HG03039 (cell line): ENCODE measurements around the gene PLEK.
"Not testable (repeated sequence)": the region's sequence is repeated elsewhere in the genome, so short reads cannot be mapped to it uniquely, and the experiment has no call there.

Experiments used
- ATAC-seq: cut with Tn5 transposase; IDR thresholded peaks from one replicate; pipeline ENCODE4 v1.9.1; 2021; ENCODE audit warnings: mild to moderate bottlenecking, moderate library complexity; ENCODE audit not compliant: unreplicated experiment

The PLEK gene

GRCh38 chr2:68384485-68385107 is 19.5 kb downstream of the PLEK start:
- no peak for ATAC-seq

GRCh38 chr2:68385220-68385906 is 20.3 kb downstream of the PLEK start:
- peak; percentile 35 for ATAC-seq

DNA sequence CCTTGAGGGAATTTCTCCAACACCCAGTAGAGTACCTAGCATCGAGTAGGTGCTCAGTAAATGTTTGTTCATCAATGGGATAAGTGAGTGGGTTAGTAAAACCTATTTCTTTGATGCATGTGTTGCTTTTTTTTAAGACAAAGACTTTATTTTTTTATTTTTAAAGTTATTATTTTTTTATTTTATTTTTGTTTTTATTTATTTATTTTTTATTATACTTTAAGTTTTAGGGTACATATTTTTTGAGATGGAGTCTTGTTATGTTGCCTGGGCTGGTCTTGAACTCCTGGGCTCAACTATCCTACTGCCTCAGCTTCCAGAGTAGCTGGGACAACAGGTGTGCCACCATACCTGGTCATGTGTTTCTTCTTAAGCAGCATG is 20.8 kb downstream of the PLEK start:
- no peak for ATAC-seq

- ATAC-seq = no peak
Observed at GRCh38 chr2:68386365-68386764, 21.3 kb downstream of the PLEK start.

DNA sequence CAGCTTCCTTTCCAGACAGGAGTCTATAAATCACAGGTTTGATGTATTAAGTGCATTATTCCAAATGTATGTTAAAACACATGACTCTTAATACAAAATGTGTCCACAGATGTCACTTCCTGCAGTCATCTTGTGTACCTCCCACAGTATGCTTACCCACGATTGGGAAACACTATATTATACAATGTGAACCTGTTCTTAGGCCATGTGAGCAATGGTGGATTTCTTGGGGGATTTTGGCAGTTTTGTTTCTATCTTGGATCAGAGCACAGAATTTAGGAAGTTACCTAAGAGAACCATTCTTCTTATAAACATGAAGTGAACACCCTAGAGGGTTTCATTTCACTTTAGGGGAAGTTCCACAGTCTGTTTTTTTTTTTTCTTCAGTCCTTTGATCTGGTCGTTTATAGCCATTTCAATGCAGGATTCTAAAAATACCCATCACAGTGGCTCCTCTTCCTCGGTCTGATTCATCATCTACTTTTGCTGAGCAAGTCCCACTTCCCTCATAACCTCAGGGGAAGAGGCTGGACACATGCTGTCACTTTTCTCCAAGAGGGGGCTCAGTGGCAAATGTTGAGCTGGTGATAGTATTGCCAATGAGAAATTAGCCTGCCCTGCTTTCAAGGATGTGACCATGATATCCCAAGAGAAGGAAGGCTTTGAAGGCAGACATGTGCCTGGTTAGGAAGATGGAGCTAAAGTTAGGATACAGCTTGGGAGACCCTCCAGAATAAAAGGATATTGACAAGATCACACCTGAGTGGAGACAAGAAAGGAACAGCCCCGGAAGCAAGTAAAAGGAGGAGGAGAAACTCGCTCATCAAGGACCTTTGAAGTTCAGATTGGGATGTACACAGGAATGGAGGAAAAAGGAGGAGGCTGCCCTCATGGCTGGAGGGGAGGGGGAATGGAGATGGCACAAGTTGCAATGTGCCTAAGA is 22.6 kb downstream of the PLEK start:
- peak; percentile 42 for ATAC-seq

DNA sequence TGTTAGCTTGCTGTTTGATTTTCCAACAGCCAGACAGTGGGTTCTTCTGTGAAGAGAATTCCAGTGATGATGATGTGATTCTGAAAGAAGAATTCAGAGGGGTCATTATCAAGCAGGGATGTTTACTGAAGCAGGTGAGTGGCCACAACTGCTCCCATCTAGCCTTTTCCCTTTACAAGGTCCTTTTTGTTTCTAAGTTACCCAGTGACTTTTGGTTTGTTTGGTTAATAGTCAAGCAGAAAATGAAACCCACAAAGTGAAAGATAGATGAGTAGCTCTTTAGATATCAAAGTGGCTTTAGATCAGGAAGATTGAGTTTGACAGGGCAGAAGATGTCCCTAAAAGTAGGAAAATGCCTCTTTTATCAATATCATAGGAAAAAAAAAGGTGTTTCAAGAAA is 23.3 kb downstream of the PLEK start:
- ATAC-seq = no peak

DNA sequence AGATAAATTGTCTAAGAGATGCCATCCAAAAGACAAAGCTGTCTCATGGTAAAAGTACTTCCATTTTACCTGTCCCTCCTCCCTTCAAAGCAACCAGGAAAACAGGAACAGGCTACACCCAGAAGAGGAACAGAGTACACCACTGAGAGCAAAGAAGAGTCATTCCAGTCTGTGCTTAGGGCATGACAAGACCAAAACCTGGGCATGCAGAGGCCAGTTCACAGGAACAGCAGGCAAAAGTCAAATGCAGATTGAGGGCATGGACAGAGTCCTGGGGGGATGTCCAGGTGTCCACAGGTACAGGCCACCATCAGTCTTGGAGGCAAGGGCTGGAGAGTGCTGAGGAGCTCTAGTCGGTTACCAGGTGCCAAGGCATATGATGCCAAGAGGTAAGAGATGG is 23.7 kb downstream of the PLEK start:
- no peak for ATAC-seq

DNA sequence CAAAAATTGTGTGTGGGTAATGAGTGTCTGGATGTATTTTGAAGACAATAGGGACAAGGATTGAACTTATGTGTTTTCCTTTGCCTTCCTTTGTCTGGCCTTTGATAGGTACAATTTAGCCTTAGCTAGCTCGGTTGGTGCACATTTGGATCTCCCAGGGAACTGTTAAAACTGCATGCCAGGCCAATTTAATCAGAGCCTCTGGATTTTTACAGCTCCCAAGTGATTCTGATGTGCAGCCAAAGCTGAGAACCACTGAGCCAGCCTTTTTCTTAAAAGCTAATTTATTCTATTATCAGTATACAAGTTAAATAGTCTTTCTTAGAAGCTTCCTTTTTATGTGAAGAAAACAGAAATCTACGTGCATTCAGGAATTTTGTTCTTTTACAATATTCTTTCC is 25.0 kb downstream of the PLEK start:
- ATAC-seq = no peak

GRCh38 chr2:68390586-68390985 is 25.5 kb downstream of the PLEK start:
- ATAC-seq = no peak

GRCh38 chr2:68391099-68391498 is 26.0 kb downstream of the PLEK start:
- no peak for ATAC-seq

DNA sequence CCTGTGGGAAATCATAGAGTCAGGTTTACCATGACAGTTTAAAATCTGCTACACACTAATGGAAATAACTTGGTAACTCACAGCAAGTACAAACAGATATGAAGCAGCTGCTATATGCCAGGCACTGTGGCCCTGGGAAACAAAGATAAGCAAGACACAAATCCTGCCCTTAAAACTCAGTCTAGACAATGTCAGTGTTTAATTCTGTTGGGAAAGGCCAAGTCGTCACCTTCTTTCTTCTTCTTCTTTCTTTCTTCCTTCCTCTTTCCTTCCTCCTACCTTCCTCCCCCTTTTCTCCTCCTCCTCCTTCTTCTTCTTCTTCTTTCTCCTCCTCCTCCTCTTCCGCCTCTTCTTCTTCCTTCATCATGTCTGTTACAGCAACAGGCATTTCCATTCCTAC is 26.8 kb downstream of the PLEK start:
- no peak for ATAC-seq

DNA sequence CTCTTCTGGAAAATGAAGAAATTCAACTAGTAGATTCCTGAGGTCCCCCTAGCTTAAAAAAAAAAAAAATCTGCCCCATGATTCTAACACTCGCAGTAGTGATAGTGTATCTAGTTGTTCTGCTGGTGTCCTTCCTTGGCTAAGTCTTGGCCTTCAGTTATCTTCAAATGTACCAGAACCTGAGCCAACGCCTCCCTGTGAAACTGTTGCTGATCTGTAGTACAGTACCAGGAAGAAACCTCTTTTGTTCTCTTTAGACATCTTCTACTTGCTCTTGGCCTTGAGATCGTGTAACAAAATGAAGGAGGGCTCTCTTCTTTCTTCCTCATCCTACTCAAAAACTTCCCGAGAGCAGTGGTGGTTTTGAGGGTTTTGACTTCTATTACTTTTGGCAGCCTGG is 31.0 kb downstream of the PLEK start:
- no peak for ATAC-seq

GRCh38 chr2:68397704-68398263 is 32.7 kb downstream of the PLEK start:
- ATAC-seq = not testable (repeated sequence)

- ATAC-seq = peak; percentile 70
Observed at GRCh38 chr2:68403199-68403644, 38.1 kb downstream of the PLEK start.

DNA sequence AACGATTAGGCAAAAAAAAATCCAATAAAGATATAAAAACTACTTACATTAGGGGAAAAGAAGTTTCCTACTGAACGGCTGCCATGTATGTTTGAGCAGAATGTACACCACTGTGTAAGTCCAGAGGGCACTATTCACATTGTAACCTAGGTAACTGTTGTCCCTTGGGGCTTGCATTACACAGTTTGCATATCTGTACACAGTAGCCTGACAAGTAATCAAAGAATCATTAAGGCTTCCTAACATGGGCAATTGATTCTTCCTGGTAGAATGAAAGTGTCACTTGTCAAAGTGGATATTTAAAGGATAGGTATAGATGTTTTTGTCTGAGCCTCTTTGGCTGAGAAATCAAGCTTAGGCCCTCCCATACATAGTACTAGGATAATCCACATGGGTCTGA is 39.1 kb downstream of the PLEK start:
- no peak for ATAC-seq

GRCh38 chr2:68404893-68405799 is 40.1 kb downstream of the PLEK start:
- no peak for ATAC-seq

DNA sequence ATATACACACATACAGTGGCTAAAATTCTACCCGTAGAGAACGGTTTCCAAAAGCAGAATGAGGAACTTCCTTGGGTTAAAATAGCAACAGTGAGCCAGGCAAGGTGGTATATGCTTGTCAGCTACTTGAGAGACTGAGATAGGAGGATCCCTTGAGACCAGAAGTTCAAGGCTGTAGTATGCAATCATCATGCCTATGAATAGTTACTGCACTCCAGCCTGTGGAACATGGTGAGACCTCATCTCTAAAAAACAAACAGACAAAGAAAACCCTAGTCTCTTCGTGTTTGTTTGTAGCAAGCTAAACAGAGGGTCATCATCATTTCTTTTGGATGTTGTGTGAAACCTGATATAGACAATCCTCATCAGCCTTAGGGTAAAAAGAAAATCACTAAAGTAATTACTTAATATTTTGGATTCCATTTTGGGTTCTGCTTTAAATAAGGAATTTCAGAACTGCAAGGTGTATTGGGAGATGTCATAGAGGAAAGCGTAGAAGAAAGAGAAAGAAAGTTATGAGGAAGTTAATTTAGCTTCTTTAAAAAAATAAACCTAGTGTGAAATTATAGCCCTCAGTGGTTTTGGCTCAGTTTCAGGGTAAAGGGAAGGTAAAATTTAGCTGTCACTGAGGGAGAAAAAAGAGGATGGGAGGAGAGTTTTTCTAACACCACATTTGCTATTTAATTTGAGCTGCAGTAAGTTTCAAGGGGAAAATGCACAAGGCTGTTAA is 46.5 kb downstream of the PLEK start:
- ATAC-seq = peak; percentile 81

GRCh38 chr2:68412127-68412819 is 47.2 kb downstream of the PLEK start:
- peak; percentile 25 for ATAC-seq

GRCh38 chr2:68413466-68413865 is 48.4 kb downstream of the PLEK start:
- ATAC-seq = no peak
